GM12878 (cell line): ENCODE data around the gene CLK4. TPM values are rescaled to one million over a fixed set of nuclear protein-coding genes. Genes with fewer than 3 reads are reported as not detected.

Experiments
- BACH1 ChIP-seq: fragments of 450-650 bp; IDR thresholded peaks from 2 replicates; pipeline ENCODE4 v1.6.1; 2017; ENCODE audit warnings: mild to moderate bottlenecking, borderline replicate concordance
- BHLHE40 ChIP-seq, 2 experiments: fragments of 450-650 bp in 1 of 2; IDR thresholded peaks; 2 replicates each; pipeline ENCODE4 v1.6.1; 2011 to 2017; ENCODE audit warnings: low read depth in 2 of 2, borderline replicate concordance in 1 of 2, improper control_type of control experiment in 1 of 2, low read length in 1 of 2, mild to moderate bottlenecking in 1 of 2
- CBX5 ChIP-seq: sonication (generic); IDR thresholded peaks from 2 replicates; pipeline ENCODE4 v1.6.1; 2016; ENCODE audit warnings: low read depth, moderate library complexity, mild to moderate bottlenecking, inconsistent platforms
- ESRRA ChIP-seq: IDR thresholded peaks from 2 replicates; pipeline ENCODE4 v1.6.1; 2012; ENCODE audit warnings: mild to moderate bottlenecking, low read length, improper control_type of control experiment
- GABPA ChIP-seq: IDR thresholded peaks from 2 replicates; pipeline ENCODE4 v1.6.1; 2014; ENCODE audit warnings: antibody characterized with exemption, low read depth, mild to moderate bottlenecking, inconsistent platforms
- HDGF ChIP-seq: fragments of 450-650 bp; IDR thresholded peaks from 2 replicates; pipeline ENCODE4 v1.6.1; 2016; ENCODE audit warnings: antibody characterized with exemption
- IKZF2 ChIP-seq, 2 experiments: fragments of 450-650 bp; IDR thresholded peaks; 2 replicates each; pipeline ENCODE4 v1.6.1; 2017; ENCODE audit warnings: mild to moderate bottlenecking in 2 of 2, moderate library complexity in 2 of 2
- MXI1 ChIP-seq: fragments of 150-350 bp; IDR thresholded peaks from 2 replicates; pipeline ENCODE4 v1.6.1; 2011; ENCODE audit warnings: low read depth, mild to moderate bottlenecking, inconsistent platforms, low read length, improper control_type of control experiment
- NBN ChIP-seq: fragments of 450-650 bp; IDR thresholded peaks from 2 replicates; pipeline ENCODE4 v1.6.1; 2016
- NRF1 ChIP-seq: conservative IDR thresholded peaks from 2 replicates; pipeline ENCODE4 v1.6.1; 2011; ENCODE audit warnings: mild to moderate bottlenecking, low read depth, low read length, improper control_type of control experiment
- PAX5 ChIP-seq: IDR thresholded peaks from 2 replicates; pipeline ENCODE4 v1.6.1; 2011; ENCODE audit warnings: low read depth, low read length, borderline replicate concordance
- PML ChIP-seq: IDR thresholded peaks from 2 replicates; pipeline ENCODE4 v1.6.1; 2012; ENCODE audit warnings: low read length, inconsistent platforms
- POLR2AphosphoS2 ChIP-seq: IDR thresholded peaks from 2 replicates; pipeline ENCODE4 v1.6.1; 2011; ENCODE audit warnings: low read depth, mild to moderate bottlenecking, low read length, improper control_type of control experiment, moderate library complexity
- RAD51 ChIP-seq: fragments of 450-650 bp; IDR thresholded peaks from 2 replicates; pipeline ENCODE4 v1.6.1; 2016; ENCODE audit warnings: moderate library complexity, mild to moderate bottlenecking, inconsistent platforms
- RUNX3 ChIP-seq: IDR thresholded peaks from 2 replicates; pipeline ENCODE4 v1.6.1; 2012; ENCODE audit warnings: low read length, inconsistent platforms
- SMAD1 ChIP-seq: fragments of 450-650 bp; IDR thresholded peaks from 2 replicates; pipeline ENCODE4 v1.6.1; 2018; ENCODE audit warnings: mild to moderate bottlenecking, low read depth; ENCODE audit not compliant: partially characterized antibody
- SMARCA5 ChIP-seq: fragments of 450-650 bp; IDR thresholded peaks from 2 replicates; pipeline ENCODE4 v1.6.1; 2017; ENCODE audit warnings: mild to moderate bottlenecking
- SMC3 ChIP-seq: IDR thresholded peaks from 2 replicates; pipeline ENCODE4 v1.6.1; 2011; ENCODE audit warnings: low read length, improper control_type of control experiment, borderline replicate concordance
- TCF3 ChIP-seq: IDR thresholded peaks from 2 replicates; pipeline ENCODE4 v1.6.1; 2012; ENCODE audit warnings: low read depth, mild to moderate bottlenecking, low read length, borderline replicate concordance; ENCODE audit not compliant: insufficient read depth
- YY1 ChIP-seq: IDR thresholded peaks from 2 replicates; pipeline ENCODE4 v1.6.1; 2011; ENCODE audit warnings: low read depth, mild to moderate bottlenecking, low read length
- ZZZ3 ChIP-seq: IDR thresholded peaks from 2 replicates; pipeline ENCODE4 v1.6.1; 2011; ENCODE audit warnings: low read depth; ENCODE audit not compliant: control insufficient read depth, insufficient read length
- polyA plus RNA-seq, 11 experiments: library from polyadenylated mRNA; depleted of rRNA in 4 of 11; unstranded in 6 of 11; stranded (reverse) in 5 of 11; fragments of >200 nt; fragmentation: Nextera tagmentation in 4 of 11; fragmentation: Illumina TruSeq in 1 of 11; extraction: Ambion mirVana in 4 of 11; extraction: Trizol in 1 of 11; gene quantifications; 1 replicate in 1 of 11; 2 replicates in 10 of 11; pipeline versions ENCODE4 v1.2.1 to v1.2.3, GENCODE V29; 2011 to 2016; ENCODE audit warnings: inconsistent platforms in 2 of 11, missing spikeins in 2 of 11, low read depth in 1 of 11
- total RNA-seq, 4 experiments: library from RNA; depleted of rRNA in 3 of 4; stranded (reverse); fragments of >200 nt in 3 of 4; fragmentation: Illumina TruSeq in 1 of 4; extraction: Trizol in 1 of 4; gene quantifications; 2 replicates each; pipeline versions ENCODE4 v1.2.1 to v1.2.3, GENCODE V29; 2013 to 2021
- TF ChIP-seq, protein P1 (sequence below): fragments of 450-650 bp; formaldehyde crosslinking; IDR thresholded peaks from 2 replicates; pipeline ENCODE4 v1.5.0; 2022; ENCODE audit warnings: mild to moderate bottlenecking, missing genetic modification characterization
- TF ChIP-seq, protein P2 (sequence below): IDR thresholded peaks from 2 replicates; pipeline ENCODE4 v1.6.1; 2012; ENCODE audit warnings: low read depth, low read length, improper control_type of control experiment
- TF ChIP-seq, protein P3 (sequence below): fragments of 450-650 bp; formaldehyde crosslinking; IDR thresholded peaks from 2 replicates; pipeline ENCODE4 v1.4.0; 2022; ENCODE audit warnings: mild to moderate bottlenecking, moderate library complexity

CLK4 gene
- total and polyA plus RNA-seq, 10 of the 15 experiments (the other 5 are each of a cell fraction or from before 2014, with no cell fraction given): 13.6 to 47.9 (median 19.1) TPM

GRCh38 chr5:178626484-178627258, at the start of gene CLK4 (continued):
- TF ChIP-seq PML (peak; percentile 87; the same call in 1 of the 2 replicates), SMARCA5 (peak; percentile 38; the same call in 1 of the 2 replicates), CBX5 (0 out of 2 replicates have a peak, but pooled peaks have one; percentile 67), SMAD1 (peak; percentile 32), NBN (peak; percentile 81; the same call in 1 of the 2 replicates), NRF1 (peak; percentile 50), HDGF (peak; percentile 93), BHLHE40 (IDR thresholded peaks at IDR 0.05; ENCODE audit: borderline replicate concordance in 1 of 2, low read depth in 2 of 2, low read length in 1 of 2) (peak; percentile 24 to 65; a peak in 2 of 4 replicates), MXI1 (no peak; the same call in 1 of the 2 replicates), POLR2AphosphoS2 (peak; percentile 91), IKZF2 (IDR thresholded peaks at IDR 0.05) (0 out of 4 replicates have a peak, but pooled peaks of 1 of the 2 experiments have one; percentile 23), BACH1 (peak; percentile 57; the same call in 1 of the 2 replicates), GABPA (no peak), TCF3 (no peak), YY1 (peak; percentile 98), ESRRA (no peak), PAX5 (peak; percentile 37; the same call in 1 of the 2 replicates), RUNX3 (no peak; the same call in 1 of the 2 replicates), SMC3 (no peak), ZZZ3 (no peak), RAD51 (peak; percentile 41; the same call in 1 of the 2 replicates)
- TF ChIP-seq, protein P1, sequence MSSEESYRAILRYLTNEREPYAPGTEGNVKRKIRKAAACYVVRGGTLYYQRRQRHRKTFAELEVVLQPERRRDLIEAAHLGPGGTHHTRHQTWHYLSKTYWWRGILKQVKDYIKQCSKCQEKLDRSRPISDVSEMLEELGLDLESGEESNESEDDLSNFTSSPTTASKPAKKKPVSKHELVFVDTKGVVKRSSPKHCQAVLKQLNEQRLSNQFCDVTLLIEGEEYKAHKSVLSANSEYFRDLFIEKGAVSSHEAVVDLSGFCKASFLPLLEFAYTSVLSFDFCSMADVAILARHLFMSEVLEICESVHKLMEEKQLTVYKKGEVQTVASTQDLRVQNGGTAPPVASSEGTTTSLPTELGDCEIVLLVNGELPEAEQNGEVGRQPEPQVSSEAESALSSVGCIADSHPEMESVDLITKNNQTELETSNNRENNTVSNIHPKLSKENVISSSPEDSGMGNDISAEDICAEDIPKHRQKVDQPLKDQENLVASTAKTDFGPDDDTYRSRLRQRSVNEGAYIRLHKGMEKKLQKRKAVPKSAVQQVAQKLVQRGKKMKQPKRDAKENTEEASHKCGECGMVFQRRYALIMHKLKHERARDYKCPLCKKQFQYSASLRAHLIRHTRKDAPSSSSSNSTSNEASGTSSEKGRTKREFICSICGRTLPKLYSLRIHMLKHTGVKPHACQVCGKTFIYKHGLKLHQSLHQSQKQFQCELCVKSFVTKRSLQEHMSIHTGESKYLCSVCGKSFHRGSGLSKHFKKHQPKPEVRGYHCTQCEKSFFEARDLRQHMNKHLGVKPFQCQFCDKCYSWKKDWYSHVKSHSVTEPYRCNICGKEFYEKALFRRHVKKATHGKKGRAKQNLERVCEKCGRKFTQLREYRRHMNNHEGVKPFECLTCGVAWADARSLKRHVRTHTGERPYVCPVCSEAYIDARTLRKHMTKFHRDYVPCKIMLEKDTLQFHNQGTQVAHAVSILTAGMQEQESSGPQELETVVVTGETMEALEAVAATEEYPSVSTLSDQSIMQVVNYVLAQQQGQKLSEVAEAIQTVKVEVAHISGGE: no peak
- TF ChIP-seq, protein P2, sequence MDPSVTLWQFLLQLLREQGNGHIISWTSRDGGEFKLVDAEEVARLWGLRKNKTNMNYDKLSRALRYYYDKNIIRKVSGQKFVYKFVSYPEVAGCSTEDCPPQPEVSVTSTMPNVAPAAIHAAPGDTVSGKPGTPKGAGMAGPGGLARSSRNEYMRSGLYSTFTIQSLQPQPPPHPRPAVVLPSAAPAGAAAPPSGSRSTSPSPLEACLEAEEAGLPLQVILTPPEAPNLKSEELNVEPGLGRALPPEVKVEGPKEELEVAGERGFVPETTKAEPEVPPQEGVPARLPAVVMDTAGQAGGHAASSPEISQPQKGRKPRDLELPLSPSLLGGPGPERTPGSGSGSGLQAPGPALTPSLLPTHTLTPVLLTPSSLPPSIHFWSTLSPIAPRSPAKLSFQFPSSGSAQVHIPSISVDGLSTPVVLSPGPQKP: no peak
- TF ChIP-seq, protein P3, sequence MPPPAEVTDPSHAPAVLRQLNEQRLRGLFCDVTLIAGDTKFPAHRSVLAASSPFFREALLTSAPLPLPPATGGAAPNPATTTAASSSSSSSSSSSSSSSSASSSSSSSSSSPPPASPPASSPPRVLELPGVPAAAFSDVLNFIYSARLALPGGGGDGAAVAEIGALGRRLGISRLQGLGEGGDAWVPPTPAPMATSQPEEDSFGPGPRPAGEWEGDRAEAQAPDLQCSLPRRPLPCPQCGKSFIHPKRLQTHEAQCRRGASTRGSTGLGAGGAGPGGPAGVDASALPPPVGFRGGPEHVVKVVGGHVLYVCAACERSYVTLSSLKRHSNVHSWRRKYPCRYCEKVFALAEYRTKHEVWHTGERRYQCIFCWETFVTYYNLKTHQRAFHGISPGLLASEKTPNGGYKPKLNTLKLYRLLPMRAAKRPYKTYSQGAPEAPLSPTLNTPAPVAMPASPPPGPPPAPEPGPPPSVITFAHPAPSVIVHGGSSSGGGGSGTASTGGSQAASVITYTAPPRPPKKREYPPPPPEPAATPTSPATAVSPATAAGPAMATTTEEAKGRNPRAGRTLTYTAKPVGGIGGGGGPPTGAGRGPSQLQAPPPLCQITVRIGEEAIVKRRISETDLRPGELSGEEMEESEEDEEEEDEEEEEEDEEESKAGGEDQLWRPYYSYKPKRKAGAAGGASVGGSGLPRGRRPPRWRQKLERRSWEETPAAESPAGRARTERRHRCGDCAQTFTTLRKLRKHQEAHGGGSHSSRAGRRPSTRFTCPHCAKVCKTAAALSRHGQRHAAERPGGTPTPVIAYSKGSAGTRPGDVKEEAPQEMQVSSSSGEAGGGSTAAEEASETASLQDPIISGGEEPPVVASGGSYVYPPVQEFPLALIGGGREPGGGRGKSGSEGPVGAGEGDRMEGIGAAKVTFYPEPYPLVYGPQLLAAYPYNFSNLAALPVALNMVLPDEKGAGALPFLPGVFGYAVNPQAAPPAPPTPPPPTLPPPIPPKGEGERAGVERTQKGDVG: no peak
